ENCODE measurements around the gene MYNN.

MYNN gene

DNA sequence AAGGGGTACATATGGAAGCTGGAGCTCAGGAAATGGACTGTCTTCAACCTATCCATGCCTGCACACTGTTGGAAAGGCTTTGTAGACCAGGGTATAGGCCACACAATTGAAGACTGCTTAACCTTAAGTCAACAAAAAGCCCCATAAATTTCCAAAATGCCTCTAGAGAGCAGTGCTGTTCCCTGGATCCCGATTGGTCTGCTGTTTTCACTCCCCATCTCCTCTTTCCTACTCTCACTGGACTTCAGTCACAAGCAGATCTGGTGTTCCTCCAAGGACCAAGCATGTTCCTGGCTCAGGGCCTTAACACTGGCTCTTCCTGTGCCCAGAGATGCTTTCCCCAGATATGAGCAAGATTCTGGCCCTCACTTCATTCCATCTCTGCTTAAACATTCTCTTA lies 62.3 kb downstream of the MYNN start:
- TF ChIP-seq EZH2 (IDR thresholded peaks at IDR 0.05; ENCODE audit: borderline replicate concordance, low read length) = no peak
- TF ChIP-seq, protein P1, sequence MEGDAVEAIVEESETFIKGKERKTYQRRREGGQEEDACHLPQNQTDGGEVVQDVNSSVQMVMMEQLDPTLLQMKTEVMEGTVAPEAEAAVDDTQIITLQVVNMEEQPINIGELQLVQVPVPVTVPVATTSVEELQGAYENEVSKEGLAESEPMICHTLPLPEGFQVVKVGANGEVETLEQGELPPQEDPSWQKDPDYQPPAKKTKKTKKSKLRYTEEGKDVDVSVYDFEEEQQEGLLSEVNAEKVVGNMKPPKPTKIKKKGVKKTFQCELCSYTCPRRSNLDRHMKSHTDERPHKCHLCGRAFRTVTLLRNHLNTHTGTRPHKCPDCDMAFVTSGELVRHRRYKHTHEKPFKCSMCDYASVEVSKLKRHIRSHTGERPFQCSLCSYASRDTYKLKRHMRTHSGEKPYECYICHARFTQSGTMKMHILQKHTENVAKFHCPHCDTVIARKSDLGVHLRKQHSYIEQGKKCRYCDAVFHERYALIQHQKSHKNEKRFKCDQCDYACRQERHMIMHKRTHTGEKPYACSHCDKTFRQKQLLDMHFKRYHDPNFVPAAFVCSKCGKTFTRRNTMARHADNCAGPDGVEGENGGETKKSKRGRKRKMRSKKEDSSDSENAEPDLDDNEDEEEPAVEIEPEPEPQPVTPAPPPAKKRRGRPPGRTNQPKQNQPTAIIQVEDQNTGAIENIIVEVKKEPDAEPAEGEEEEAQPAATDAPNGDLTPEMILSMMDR (IDR thresholded peaks at IDR 0.05; ENCODE audit: low read length) = no peak
- no peaks in the 10 kb centered on the region for H3K79me2 ChIP-seq (ENCODE audit: insufficient read depth, low read length)
- H4K20me1 ChIP-seq (ENCODE audit: insufficient read depth, low read length) = no peaks in the 10 kb centered on the region
- H3K36me3 ChIP-seq (ENCODE audit: insufficient read depth, low read length) = no peaks in the 10 kb centered on the region
- H3K27me3 ChIP-seq (ENCODE audit: insufficient read depth, low read length) = no peaks in the 10 kb centered on the region
- no peak overlapping the region for H3K4me2 ChIP-seq (ENCODE audit: low read length)
- H3F3A ChIP-seq (ENCODE audit: insufficient read depth, low read length) = no peaks in the 10 kb centered on the region
- no peak overlapping the region for H3K4me3 ChIP-seq (ENCODE audit: low read depth, low read length, poor library complexity, severe bottlenecking)
- peak overlapping the region; percentile 64 for H3K27ac ChIP-seq (ENCODE audit: low read depth, low read length, poor library complexity, severe bottlenecking)
- peak overlapping the region; percentile 65; the same call in 1 of the 2 replicates for H2AFZ ChIP-seq (ENCODE audit: low read length)
- H3K9ac ChIP-seq (ENCODE audit: low read length) = no peak overlapping the region
- no peaks in the 10 kb centered on the region for H3K9me2 ChIP-seq (ENCODE audit: low read depth, low read length)
- H3K4me1 ChIP-seq (ENCODE audit: insufficient read depth, low read length, severe bottlenecking) = peaks cover 16% of the 10 kb centered on the region
- no peaks in the 10 kb centered on the region for H3K9me3 ChIP-seq (ENCODE audit: low read length)

DNA sequence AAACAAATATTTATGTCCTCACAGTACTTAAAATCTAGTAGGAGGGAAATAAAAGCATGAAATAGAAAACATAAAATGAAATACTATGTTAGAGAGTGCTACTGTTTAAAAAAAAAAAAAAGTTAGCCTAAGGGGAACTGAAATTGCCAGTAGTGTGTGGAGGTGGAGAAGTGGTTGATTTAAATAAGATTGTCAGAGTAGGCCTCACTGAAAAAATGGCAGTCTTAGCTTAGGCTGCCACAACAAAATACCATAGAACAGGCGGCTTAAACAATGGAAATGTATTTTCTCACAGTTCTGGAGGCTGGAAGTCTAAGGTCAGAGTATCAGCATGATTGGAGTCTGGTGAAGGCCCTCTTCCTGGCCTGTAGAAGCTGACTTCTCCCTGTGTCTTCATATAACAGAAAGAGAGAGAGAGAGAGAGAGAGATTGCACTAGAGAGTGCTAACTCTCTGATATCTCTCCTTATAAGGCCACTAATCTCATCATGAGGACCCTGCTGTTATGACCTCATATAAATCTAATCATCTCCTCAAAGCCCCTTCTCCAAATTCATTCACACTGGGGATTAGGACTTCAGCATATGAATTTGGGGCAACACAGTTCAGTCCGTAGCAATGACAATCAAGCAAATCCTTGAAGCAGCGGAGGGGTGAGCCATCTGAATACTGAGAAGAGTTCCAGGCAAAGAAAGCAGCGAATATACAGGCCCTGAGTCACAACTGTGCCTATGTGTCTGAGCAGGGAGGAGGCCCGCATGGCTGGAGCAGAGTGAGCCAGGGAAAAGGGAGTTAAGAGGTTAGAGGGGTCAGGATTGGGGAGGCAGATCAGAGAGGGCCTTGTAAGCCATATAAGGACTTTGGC lies 63.1 kb downstream of the MYNN start:
- no peak for TF ChIP-seq EZH2 (IDR thresholded peaks at IDR 0.05; ENCODE audit: borderline replicate concordance, low read length)
- TF ChIP-seq, protein P1 (IDR thresholded peaks at IDR 0.05; ENCODE audit: low read length) = no peak
- no peaks in the 10 kb centered on the region for H3K36me3 ChIP-seq (ENCODE audit: insufficient read depth, low read length)
- H3K9ac ChIP-seq (ENCODE audit: low read length) = peak overlapping the region; percentile 44
- H3K4me1 ChIP-seq (ENCODE audit: insufficient read depth, low read length, severe bottlenecking) = peaks cover 21% of the 10 kb centered on the region
- H4K20me1 ChIP-seq (ENCODE audit: insufficient read depth, low read length) = no peaks in the 10 kb centered on the region
- no peaks in the 10 kb centered on the region for H3K79me2 ChIP-seq (ENCODE audit: insufficient read depth, low read length)
- H3K9me2 ChIP-seq (ENCODE audit: low read depth, low read length) = no peaks in the 10 kb centered on the region
- H3K4me3 ChIP-seq (ENCODE audit: low read depth, low read length, poor library complexity, severe bottlenecking) = no peak overlapping the region
- H3K27me3 ChIP-seq (ENCODE audit: insufficient read depth, low read length) = no peaks in the 10 kb centered on the region
- no peaks in the 10 kb centered on the region for H3K9me3 ChIP-seq (ENCODE audit: low read length)
- H3K4me2 ChIP-seq (ENCODE audit: low read length) = peak overlapping the region; percentile 17; the same call in 1 of the 2 replicates
- peak overlapping the region; percentile 72 for H2AFZ ChIP-seq (ENCODE audit: low read length)
- H3F3A ChIP-seq (ENCODE audit: insufficient read depth, low read length) = no peaks in the 10 kb centered on the region
- H3K27ac ChIP-seq (ENCODE audit: low read depth, low read length, poor library complexity, severe bottlenecking) = peak overlapping the region; percentile 64

DNA sequence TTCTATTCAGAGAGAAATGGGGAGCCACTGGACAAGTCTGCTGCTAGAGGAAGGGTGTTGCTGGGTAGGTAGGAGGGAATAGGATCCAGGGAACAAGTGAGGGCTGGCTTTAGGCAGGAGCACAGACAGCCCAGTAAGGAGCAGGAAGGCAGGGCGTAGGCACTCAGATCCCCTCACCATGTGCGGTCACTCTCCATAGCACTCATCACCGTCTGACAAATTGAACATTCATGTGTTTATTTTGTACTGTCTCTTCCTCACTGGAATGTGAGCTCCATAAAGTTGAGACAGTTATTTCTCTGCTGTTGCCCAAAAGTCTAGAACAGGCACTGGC lies 63.7 kb downstream of the MYNN start:
- Histone ChIP-seq H2AFZ (ENCODE audit: low read length) (peak overlapping the region; percentile 72), H3K36me3 (ENCODE audit: insufficient read depth, low read length) (no peaks in the 10 kb centered on the region), H3K27ac (ENCODE audit: low read depth, low read length, poor library complexity, severe bottlenecking) (peak overlapping the region; percentile 64), H3K9ac (ENCODE audit: low read length) (peak overlapping the region; percentile 44; the same call in 1 of the 2 replicates), H3K4me1 (ENCODE audit: insufficient read depth, low read length, severe bottlenecking) (peaks cover 24% of the 10 kb centered on the region), H4K20me1 (ENCODE audit: insufficient read depth, low read length) (no peaks in the 10 kb centered on the region), H3K9me3 (ENCODE audit: low read length) (no peaks in the 10 kb centered on the region), H3K4me2 (ENCODE audit: low read length) (0 out of 2 replicates have a peak overlapping the region, but pooled peaks have one; percentile 17), H3K27me3 (ENCODE audit: insufficient read depth, low read length) (no peaks in the 10 kb centered on the region), H3K79me2 (ENCODE audit: insufficient read depth, low read length) (no peaks in the 10 kb centered on the region), H3K9me2 (ENCODE audit: low read depth, low read length) (no peaks in the 10 kb centered on the region), H3F3A (ENCODE audit: insufficient read depth, low read length) (no peaks in the 10 kb centered on the region), H3K4me3 (ENCODE audit: low read depth, low read length, poor library complexity, severe bottlenecking) (no peak overlapping the region)
- TF ChIP-seq, protein P1 (IDR thresholded peaks at IDR 0.05; ENCODE audit: low read length) = no peak
- TF ChIP-seq EZH2 (IDR thresholded peaks at IDR 0.05; ENCODE audit: borderline replicate concordance, low read length) = no peak
